GM12892 (cell line): ENCODE data around the gene C16orf86.

Experiments
- POLR2A ChIP-seq: IDR thresholded peaks from 2 replicates; pipeline ENCODE4 v1.6.1; 2011; ENCODE audit warnings: low read depth, low read length, control low read depth
- POLR2AphosphoS5 ChIP-seq: IDR thresholded peaks from 2 replicates; pipeline ENCODE4 v1.6.1; 2011; ENCODE audit warnings: low read depth, low read length, control low read depth
- TAF1 ChIP-seq: IDR thresholded peaks from 2 replicates; pipeline ENCODE4 v1.6.1; 2011; ENCODE audit warnings: low read depth, mild to moderate bottlenecking, control low read depth, low read length, borderline replicate concordance

DNA sequence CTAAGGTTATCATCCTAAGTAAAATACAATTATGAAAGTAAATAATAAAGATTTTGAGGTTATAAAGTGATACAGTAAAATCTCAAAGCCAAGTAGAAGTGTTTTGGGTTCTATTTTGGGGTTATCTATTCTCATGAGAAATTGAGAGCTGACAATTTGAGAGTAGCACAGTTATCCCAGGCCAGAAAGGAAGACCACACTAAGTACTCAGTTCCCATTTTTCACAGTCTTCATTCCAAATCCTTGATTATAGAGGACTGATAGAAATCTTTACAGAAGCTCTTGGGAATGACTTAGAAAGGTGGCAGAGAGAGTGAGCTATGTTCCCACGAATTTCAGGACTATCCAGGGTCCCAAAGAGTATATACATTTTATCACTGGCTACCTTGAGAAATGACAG lies 47.9 kb downstream of the C16orf86 start:
- TF ChIP-seq POLR2A = no peak
- no peak for TF ChIP-seq POLR2AphosphoS5
- TF ChIP-seq TAF1 = no peak
